ENCODE measurements around the gene C6orf52. TPM values are rescaled to one million over a fixed set of nuclear protein-coding genes. Genes with fewer than 3 reads are reported as not detected.
A peak's percentile ranks its signal among the peaks of the same experiment; 100 is the strongest.

C6orf52 gene
- total and polyA plus RNA-seq, 2 of the 13 experiments (the other 11 are each of a cell fraction or from before 2014, with no cell fraction given) = 0.50 to 0.53 TPM

DNA sequence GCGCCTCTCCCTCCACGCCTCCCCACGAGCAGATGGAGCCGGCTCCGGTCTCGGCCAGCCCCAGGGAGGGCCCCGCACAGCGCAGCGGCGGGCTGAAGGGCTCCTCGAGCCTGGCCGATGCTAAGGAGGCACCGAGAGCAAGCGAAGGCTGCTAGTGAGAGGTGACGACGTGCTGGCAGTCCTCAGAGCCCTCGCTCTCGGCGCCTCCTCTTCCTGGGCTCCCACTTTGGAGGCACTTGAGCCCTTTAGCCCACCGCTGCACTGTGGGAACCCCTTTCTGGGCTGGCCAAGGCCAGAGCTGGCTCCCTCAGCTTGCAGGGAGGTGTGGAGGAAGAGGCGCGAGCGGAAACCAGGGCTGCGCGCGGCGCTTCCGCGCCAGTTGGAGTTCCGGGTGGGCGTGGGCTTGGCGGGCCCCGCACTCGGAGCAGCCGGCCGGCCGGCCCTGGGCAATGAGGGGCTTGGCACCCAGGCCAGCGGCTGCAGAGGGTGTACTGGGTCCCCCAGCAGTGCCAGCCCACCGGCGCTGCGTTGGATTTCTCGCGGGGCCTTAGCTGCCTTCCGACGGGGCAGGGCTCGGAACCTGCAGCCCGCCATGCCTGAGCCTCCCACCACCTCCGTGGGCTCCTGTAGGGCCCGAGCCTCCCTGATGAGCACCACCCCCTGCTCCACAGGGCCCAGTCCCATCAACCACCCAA, 26.0 kb upstream of the C6orf52 start (continued):
- TF ChIP-seq, protein P1, sequence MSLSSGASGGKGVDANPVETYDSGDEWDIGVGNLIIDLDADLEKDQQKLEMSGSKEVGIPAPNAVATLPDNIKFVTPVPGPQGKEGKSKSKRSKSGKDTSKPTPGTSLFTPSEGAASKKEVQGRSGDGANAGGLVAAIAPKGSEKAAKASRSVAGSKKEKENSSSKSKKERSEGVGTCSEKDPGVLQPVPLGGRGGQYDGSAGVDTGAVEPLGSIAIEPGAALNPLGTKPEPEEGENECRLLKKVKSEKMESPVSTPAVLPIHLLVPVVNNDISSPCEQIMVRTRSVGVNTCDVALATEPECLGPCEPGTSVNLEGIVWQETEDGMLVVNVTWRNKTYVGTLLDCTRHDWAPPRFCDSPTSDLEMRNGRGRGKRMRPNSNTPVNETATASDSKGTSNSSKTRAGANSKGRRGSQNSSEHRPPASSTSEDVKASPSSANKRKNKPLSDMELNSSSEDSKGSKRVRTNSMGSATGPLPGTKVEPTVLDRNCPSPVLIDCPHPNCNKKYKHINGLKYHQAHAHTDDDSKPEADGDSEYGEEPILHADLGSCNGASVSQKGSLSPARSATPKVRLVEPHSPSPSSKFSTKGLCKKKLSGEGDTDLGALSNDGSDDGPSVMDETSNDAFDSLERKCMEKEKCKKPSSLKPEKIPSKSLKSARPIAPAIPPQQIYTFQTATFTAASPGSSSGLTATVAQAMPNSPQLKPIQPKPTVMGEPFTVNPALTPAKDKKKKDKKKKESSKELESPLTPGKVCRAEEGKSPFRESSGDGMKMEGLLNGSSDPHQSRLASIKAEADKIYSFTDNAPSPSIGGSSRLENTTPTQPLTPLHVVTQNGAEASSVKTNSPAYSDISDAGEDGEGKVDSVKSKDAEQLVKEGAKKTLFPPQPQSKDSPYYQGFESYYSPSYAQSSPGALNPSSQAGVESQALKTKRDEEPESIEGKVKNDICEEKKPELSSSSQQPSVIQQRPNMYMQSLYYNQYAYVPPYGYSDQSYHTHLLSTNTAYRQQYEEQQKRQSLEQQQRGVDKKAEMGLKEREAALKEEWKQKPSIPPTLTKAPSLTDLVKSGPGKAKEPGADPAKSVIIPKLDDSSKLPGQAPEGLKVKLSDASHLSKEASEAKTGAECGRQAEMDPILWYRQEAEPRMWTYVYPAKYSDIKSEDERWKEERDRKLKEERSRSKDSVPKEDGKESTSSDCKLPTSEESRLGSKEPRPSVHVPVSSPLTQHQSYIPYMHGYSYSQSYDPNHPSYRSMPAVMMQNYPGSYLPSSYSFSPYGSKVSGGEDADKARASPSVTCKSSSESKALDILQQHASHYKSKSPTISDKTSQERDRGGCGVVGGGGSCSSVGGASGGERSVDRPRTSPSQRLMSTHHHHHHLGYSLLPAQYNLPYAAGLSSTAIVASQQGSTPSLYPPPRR (CRISPR knock-in tag; IDR thresholded peaks at IDR 0.05; ENCODE audit: borderline replicate concordance) = no peak
- peak; percentile 13; the same call in 1 of the 2 replicates for TF ChIP-seq ZNF543 (CRISPR knock-in tag; IDR thresholded peaks at IDR 0.05)
- TF ChIP-seq ARHGAP35 (CRISPR knock-in tag; IDR thresholded peaks at IDR 0.05; ENCODE audit: borderline replicate concordance) = peak; percentile 32; the same call in 1 of the 2 replicates
- TF ChIP-seq, protein P2, sequence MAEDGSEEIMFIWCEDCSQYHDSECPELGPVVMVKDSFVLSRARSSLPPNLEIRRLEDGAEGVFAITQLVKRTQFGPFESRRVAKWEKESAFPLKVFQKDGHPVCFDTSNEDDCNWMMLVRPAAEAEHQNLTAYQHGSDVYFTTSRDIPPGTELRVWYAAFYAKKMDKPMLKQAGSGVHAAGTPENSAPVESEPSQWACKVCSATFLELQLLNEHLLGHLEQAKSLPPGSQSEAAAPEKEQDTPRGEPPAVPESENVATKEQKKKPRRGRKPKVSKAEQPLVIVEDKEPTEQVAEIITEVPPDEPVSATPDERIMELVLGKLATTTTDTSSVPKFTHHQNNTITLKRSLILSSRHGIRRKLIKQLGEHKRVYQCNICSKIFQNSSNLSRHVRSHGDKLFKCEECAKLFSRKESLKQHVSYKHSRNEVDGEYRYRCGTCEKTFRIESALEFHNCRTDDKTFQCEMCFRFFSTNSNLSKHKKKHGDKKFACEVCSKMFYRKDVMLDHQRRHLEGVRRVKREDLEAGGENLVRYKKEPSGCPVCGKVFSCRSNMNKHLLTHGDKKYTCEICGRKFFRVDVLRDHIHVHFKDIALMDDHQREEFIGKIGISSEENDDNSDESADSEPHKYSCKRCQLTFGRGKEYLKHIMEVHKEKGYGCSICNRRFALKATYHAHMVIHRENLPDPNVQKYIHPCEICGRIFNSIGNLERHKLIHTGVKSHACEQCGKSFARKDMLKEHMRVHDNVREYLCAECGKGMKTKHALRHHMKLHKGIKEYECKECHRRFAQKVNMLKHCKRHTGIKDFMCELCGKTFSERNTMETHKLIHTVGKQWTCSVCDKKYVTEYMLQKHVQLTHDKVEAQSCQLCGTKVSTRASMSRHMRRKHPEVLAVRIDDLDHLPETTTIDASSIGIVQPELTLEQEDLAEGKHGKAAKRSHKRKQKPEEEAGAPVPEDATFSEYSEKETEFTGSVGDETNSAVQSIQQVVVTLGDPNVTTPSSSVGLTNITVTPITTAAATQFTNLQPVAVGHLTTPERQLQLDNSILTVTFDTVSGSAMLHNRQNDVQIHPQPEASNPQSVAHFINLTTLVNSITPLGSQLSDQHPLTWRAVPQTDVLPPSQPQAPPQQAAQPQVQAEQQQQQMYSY (CRISPR knock-in tag; IDR thresholded peaks at IDR 0.05) = peak; percentile 33; the same call in 1 of the 2 replicates
- TF ChIP-seq GABPA (IDR thresholded peaks at IDR 0.05; ENCODE audit: low read depth, low read length) = peak; percentile 58
- TF ChIP-seq GABPA (CRISPR knock-in tag; IDR thresholded peaks at IDR 0.05; ENCODE audit: low read depth) = peak; percentile 68
- peak; percentile 58; the same call in 1 of the 2 replicates for TF ChIP-seq ZNF768 (CRISPR knock-in tag; IDR thresholded peaks at IDR 0.05)
- peak; percentile 25; the same call in 1 of the 2 replicates for TF ChIP-seq SAFB2 (CRISPR knock-in tag; IDR thresholded peaks at IDR 0.05; ENCODE audit: borderline replicate concordance, low read depth)
- TF ChIP-seq, protein P3, sequence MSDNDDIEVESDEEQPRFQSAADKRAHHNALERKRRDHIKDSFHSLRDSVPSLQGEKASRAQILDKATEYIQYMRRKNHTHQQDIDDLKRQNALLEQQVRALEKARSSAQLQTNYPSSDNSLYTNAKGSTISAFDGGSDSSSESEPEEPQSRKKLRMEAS (IDR thresholded peaks at IDR 0.05) = peak; percentile 13
- TF ChIP-seq REPIN1 (CRISPR knock-in tag; IDR thresholded peaks at IDR 0.05; ENCODE audit: borderline replicate concordance, low read depth) = 0 out of 2 replicates have a peak, but pooled peaks have one; percentile 15
- TF ChIP-seq ZNF232 (CRISPR knock-in tag; IDR thresholded peaks at IDR 0.05; ENCODE audit: borderline replicate concordance) = 0 out of 2 replicates have a peak, but pooled peaks have one; percentile 40
- TF ChIP-seq, protein P4, sequence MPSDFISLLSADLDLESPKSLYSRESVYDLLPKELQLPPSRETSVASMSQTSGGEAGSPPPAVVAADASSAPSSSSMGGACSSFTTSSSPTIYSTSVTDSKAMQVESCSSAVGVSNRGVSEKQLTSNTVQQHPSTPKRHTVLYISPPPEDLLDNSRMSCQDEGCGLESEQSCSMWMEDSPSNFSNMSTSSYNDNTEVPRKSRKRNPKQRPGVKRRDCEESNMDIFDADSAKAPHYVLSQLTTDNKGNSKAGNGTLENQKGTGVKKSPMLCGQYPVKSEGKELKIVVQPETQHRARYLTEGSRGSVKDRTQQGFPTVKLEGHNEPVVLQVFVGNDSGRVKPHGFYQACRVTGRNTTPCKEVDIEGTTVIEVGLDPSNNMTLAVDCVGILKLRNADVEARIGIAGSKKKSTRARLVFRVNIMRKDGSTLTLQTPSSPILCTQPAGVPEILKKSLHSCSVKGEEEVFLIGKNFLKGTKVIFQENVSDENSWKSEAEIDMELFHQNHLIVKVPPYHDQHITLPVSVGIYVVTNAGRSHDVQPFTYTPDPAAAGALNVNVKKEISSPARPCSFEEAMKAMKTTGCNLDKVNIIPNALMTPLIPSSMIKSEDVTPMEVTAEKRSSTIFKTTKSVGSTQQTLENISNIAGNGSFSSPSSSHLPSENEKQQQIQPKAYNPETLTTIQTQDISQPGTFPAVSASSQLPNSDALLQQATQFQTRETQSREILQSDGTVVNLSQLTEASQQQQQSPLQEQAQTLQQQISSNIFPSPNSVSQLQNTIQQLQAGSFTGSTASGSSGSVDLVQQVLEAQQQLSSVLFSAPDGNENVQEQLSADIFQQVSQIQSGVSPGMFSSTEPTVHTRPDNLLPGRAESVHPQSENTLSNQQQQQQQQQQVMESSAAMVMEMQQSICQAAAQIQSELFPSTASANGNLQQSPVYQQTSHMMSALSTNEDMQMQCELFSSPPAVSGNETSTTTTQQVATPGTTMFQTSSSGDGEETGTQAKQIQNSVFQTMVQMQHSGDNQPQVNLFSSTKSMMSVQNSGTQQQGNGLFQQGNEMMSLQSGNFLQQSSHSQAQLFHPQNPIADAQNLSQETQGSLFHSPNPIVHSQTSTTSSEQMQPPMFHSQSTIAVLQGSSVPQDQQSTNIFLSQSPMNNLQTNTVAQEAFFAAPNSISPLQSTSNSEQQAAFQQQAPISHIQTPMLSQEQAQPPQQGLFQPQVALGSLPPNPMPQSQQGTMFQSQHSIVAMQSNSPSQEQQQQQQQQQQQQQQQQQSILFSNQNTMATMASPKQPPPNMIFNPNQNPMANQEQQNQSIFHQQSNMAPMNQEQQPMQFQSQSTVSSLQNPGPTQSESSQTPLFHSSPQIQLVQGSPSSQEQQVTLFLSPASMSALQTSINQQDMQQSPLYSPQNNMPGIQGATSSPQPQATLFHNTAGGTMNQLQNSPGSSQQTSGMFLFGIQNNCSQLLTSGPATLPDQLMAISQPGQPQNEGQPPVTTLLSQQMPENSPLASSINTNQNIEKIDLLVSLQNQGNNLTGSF (CRISPR knock-in tag; IDR thresholded peaks at IDR 0.05) = no peak
